Activated T-cell treated with anti-CD3 and anti-CD28 coated beads, Interleukin-2, amount 50 U/mL, for 1 hour (primary cell): ENCODE measurements around the gene ACER3.
"Not testable (repeated sequence)": the region's sequence is repeated elsewhere in the genome, so short reads cannot be mapped to it uniquely, and the experiment has no call there.

Source experiments
- DNase-seq: peaks from one replicate; pipeline ENCODE4 v3.0.0-alpha.2; 2020

Gene ACER3

DNA sequence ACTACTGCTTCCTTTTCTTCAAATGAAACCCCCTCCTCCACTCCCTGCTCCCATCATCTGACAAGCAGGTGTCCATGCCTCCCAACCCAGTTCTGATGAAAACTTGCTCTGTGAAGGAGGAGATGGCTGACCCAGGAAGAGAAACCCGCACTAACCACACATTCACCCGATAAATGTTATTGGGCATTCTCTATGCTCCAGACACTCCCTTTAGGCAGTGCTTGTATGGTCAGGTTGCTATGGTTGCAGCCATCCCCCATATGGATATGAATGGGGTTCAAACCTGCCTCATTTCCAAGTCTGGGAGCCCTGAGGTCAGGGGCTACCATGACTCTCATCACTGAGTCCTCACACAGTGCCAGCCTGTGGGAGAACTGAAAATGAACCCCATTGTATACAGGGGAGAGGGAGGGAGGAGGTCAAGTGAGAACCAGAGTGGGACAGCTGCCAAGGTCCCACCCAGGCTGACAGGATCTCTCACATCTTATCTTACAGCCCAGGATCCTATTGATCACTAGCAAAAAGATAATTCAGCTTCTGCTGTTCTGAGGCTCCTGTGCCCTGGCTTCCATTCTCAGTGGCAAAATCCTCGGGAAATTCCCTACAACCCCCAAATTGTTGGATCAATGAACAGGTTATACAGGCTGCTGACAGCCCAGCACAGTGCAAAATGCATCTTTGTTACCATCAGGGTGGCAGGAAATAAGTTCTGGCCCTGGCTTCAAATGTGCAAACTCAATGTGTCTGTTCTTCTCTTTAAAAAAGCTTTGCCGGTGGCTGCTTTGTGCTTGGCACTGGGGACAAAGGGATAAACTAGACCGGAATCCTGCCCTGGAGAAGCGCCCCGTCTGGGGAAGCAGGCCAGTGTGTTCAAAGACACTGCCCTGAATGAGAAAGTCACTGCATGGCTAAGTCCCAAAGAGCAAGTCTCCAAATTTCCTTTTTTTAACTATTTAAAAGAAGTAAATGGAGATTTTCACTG is 22.7 kb upstream of the ACER3 start:
- no peak for DNase-seq

DNA sequence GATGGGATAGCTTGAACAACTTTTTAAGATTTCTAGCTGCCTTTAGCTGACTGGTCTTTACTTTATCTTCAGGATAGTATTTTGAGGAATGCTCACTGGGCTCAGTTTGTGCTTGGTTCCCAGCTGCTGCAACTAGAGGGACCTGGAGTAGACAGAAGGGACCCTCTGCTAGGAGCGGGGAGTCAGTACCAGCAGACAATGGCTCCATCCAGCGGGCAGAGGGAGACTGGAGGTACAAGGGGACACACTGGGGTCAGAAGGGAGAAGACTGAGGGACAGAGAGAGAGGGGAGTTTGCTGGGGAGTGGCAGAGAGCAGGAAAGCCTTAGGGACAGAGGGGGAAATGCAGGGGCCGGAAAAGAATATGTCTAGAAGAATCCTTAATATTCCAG is 22.0 kb upstream of the ACER3 start:
- no peak for DNase-seq

GRCh38 chr11:76839311-76839710 is 21.4 kb upstream of the ACER3 start:
- DNase-seq, result no peak

GRCh38 chr11:76841923-76842452 is 18.7 kb upstream of the ACER3 start:
- no peak for DNase-seq

DNA sequence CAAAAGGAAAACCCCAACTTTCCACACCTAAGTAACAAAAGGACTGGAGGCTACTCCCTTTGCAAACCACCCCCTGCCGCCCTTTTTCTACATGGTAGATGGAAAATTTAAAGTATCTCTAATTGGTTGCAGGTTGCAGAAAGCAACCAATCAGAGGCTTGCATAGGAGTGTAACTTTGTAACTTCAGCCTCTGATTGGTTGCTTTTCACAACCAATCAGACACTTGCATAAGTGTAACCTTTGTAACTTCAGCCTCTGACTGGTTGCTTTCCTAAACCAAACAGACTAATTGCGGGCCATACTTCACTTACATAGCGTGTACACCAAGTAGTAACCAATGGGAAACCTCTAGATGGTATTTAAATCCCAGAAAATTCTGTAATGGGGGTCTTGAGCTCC is 16.8 kb upstream of the ACER3 start:
- DNase-seq, result no peak

GRCh38 chr11:76844511-76844910 is 16.2 kb upstream of the ACER3 start:
- no peak for DNase-seq

- DNase-seq, result no peak
Observed at GRCh38 chr11:76845069-76845468, 15.6 kb upstream of the ACER3 start.

DNA sequence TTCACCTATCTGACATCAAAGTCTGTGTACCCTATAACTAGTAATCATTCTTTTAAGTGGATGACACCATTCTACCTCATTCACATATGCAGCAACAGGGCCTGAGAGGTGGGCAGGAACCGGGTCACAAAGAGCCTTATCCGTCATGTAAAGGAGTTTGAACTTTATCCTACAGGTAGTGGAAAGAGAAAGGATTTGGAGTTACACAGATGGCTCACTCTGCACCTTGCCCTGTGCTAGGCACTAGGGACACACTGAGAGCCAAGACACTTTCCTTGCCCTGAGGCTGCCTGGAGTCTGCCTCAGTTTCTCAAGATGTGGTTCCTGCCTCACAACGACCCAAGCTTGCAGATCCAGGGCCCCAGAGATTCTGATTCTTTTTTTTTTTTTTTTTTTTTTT is 14.3 kb upstream of the ACER3 start:
- no peak for DNase-seq

- no peak for DNase-seq
Observed at GRCh38 chr11:76849376-76849775, 11.3 kb upstream of the ACER3 start.

DNA sequence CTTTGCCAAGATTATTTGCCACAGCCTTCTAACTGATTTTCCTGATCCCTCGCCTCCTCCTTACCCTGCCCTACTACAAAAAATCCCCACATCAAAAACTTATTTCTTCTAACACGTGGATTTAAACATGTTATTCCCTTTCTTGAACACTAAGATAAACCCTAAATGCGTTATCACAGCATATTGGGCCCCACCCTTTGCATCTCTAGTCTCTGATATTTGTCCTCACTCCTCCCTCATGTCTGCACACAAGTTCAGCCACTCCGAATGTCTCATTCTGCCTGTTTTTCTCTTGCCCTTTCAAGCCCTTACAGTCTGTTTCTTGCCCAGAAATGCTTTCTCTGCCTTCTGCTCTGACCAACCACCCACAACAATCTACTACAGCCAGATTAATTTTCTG is 10.6 kb upstream of the ACER3 start:
- no peak for DNase-seq

DNA sequence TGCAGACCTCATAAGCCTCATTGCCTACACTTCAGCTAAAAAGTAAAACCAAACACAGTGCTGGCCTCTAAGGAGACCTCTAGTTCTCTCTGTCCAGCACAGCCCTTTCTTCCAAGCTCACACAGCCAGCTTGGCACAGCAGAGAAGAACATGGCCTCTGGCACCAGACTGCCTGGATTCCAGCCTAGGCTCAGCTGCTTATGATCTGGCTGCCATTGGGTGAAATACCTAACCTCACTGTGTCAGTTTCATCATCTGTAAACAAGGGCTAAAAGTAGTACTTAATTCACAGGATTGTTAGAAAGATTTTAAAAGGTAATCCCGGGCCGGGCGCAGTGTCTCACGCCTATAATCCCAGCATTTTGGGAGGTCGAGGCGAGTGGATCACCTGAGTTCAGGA is 9.9 kb upstream of the ACER3 start:
- no peak for DNase-seq

DNA sequence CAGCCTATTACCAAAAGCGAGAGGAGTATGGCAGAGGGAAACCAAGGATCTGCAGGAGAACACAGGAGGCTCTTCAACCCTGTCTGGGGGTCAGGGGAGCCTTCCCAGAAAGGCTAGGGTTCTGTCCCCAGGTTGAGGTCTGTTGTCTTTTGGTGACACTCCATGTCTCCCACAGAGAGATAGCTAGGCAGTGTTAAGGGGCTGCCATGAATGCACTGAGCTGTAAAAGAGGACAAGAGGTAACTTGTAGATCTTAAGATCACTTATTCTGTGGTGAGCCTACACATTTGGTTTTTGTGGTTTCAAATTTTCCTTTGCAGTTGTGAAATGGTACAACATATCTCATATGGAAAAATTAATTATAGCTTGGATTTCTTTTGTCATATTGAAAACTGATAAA is 6.0 kb upstream of the ACER3 start:
- no peak for DNase-seq

GRCh38 chr11:76855670-76856069 is 5.0 kb upstream of the ACER3 start:
- DNase-seq, result not testable (repeated sequence)

- DNase-seq, result no peak
Observed at GRCh38 chr11:76856106-76856505, 4.6 kb upstream of the ACER3 start.

DNA sequence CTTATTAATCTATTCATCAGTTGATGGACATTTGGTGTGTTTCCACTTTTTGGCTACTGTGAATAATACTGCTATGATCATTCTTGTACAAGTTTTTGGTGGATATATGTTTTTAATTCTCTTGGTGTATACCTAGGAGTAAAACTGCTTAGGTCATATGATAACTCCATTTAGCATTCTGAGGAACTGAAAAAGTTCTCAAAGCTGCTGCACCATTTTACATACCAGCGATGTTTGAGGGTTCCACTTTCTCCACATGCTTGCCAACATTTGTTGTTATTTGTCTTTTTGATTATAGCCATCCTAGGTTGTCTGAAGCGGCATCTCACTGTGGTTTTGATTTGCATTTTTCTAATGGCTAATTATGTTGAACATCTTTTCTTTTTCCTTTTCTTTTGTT is 4.1 kb upstream of the ACER3 start:
- DNase-seq, result no peak

DNA sequence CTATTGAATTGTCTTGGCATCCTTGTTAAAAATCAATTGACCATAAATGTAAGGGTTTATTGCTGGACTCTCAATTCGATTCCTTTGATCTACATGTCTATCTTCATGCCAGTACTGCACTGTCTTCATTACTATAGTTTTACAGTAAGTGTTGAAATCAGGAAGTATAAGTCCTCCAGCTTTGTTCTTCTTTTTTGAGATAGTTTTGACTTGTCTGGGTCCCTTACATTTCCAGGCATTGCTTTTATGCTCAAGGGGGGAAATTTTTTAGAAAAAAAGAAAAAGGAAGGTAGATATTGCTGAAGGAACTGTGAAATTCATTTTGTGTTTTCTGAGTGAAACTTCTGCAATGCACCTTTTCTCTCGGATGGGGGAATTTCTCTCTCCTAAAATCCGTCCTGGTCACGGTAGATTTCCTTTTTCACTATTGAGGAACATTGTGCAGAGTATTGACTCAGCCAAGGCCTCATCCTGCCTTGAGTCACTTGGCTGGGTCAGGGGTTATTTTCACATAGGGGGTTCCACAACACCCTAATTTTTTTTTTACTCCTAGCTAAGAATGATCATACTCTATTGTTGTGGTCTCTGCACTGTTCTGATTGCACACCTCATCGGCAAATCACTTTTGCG is 2.8 kb upstream of the ACER3 start:
- DNase-seq, result no peak

GRCh38 chr11:76859708-76860227 is 950 bp upstream of the ACER3 start:
- DNase-seq, result no peak

GRCh38 chr11:76861490-76861953 is 804 bp downstream of the ACER3 start:
- DNase-seq, result no peak

DNA sequence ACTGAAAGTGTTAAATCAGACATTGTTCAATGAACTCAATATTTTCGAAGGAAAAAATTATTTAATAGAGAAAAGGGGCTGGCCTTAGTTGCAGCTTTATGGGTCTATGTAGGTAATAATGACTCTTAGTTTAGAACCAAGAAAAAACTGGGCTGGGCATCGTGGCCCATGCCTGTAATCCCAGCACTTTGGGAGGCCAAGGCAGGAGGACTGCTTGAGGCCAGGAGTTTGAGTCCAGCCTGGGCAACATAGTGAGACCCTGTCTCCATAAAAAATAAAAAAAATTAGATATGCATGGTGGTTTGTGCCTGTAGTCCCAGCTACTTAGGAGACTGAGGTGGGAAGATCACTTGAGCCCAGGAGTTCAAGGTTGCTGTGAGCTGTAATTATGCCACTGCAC is 2.1 kb downstream of the ACER3 start:
- not testable (repeated sequence) for DNase-seq

DNA sequence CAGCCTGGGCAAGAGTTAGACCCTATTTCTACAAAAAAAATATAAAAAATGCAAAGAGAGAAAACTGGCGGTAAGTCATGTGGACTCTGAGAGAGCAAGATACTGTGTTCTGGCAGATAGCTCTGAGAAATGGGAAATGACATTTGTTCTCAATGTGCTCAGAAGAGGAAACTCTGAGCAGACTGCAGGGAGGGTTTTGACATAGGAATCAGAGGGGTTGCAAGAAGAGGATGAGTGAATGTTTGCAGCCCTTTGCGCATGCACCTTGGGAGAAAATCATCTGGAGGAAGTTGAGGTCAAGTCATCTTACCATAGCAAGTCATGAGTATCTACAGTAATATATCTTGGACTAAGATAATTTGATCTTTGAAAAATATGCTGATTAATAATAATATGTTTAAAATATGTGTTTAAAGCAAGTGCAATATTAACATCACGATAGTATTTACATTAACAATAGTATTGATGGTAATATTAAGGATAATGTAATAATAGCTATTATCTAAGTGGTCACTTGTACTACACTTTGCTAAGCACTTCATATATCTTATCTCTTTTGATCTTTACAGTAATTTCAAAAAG is 2.6 kb downstream of the ACER3 start:
- no peak for DNase-seq

DNA sequence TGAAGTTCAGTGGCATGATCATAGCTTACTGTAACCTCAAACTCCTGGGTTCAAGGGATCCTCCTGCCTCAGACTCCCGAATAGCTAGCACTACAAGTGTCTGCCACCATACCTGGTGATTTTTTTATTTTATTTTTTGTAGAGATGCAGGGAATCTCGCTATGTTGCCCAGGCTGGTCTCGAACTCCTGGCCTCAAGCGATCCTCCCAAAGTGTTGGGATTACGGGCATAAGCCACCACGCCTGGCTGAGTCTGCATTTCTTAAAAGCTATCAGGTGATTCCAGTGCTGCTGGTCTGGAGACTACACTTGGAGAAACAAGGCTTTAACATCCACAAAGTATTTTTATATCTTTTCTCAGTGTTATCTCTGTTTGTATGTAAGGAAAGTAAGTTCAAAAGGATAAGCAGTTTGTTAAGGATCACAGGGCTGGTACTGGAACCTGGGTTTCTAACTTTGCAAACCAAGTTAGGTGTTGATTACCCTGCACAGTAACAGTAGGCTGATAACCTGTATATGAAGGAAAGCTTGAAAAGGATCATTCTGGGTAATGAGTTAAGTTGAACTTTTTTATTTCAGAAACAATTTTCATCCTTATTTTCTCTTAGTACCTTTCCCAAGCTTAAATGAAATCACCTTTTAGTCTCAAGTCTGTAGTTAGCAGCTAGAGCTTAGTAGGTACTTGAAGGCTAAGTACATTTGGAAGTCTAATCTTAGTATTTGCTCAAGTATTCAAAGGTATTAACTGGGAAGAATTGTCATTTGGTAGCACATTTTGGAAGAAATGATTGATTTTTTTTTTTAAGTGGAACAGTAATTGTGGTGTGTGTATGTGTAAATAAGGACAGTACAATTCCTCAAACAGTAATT is 12.5 kb downstream of the ACER3 start:
- no peak for DNase-seq

- DNase-seq, result no peak
Observed at GRCh38 chr11:76878014-76878413, 17.3 kb downstream of the ACER3 start.
